Measurements from ENCODE around the gene NFKBIZ.

GRCh38 chr3:101852983-101853840 is 3.9 kb downstream of the NFKBIZ start:
- TF ChIP-seq, protein P1, sequence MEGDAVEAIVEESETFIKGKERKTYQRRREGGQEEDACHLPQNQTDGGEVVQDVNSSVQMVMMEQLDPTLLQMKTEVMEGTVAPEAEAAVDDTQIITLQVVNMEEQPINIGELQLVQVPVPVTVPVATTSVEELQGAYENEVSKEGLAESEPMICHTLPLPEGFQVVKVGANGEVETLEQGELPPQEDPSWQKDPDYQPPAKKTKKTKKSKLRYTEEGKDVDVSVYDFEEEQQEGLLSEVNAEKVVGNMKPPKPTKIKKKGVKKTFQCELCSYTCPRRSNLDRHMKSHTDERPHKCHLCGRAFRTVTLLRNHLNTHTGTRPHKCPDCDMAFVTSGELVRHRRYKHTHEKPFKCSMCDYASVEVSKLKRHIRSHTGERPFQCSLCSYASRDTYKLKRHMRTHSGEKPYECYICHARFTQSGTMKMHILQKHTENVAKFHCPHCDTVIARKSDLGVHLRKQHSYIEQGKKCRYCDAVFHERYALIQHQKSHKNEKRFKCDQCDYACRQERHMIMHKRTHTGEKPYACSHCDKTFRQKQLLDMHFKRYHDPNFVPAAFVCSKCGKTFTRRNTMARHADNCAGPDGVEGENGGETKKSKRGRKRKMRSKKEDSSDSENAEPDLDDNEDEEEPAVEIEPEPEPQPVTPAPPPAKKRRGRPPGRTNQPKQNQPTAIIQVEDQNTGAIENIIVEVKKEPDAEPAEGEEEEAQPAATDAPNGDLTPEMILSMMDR (IDR thresholded peaks at IDR 0.05; ENCODE audit: insufficient read depth, low read depth, low read length), result no peak
- no peak for TF ChIP-seq EZH2 (IDR thresholded peaks at IDR 0.05; ENCODE audit: insufficient read depth, low read length)

Data from astrocyte (in vitro differentiated cells and primary cell).